ENCODE measurements around the gene C2CD5. TPM values are rescaled to one million over a fixed set of nuclear protein-coding genes. Genes with fewer than 3 reads are reported as not detected.

C2CD5 gene
- total and polyA plus RNA-seq, 2 of the 4 experiments (the other 2 are of a cell fraction): 14.5 to 15.8 TPM

- Histone ChIP-seq H2AK9ac (replicated peaks; ENCODE audit: low read depth, low read length, poor library complexity) (no peak overlapping the region), H4K8ac (ENCODE audit: low read depth in 2 of 2, low read length in 2 of 2) (no peak overlapping the region), H4K5ac (ENCODE audit: low read depth, low read length) (no peak overlapping the region), H3K14ac (replicated peaks; ENCODE audit: low read depth, low read length) (no peak overlapping the region), H2BK20ac (ENCODE audit: low read depth, low read length) (no peak overlapping the region), H2BK15ac (ENCODE audit: low read depth, low read length) (no peak overlapping the region), H3K23ac (ENCODE audit: low read depth, low read length) (no peak overlapping the region), H2BK5ac (ENCODE audit: low read depth, low read length, poor library complexity, severe bottlenecking) (no peak overlapping the region), H2AK5ac (ENCODE audit: low read depth, low read length) (no peak overlapping the region), H3K9ac (ENCODE audit: low read depth, low read length) (no peak overlapping the region), H2BK120ac (ENCODE audit: low read depth, low read length) (no peak overlapping the region), H3K4me2 (ENCODE audit: low read depth, low read length) (no peak overlapping the region), H3K9me3 (ENCODE audit: control insufficient read depth, insufficient read depth, low read length) (no peaks in the 10 kb centered on the region), H3K79me1 (ENCODE audit: low read depth in 1 of 2, low read length in 2 of 2) (no peaks in the 10 kb centered on the region), H3K27ac (ENCODE audit: insufficient read depth, low read length) (no peak overlapping the region), H3K4me3 (ENCODE audit: insufficient read depth, low read depth, low read length) (no peak overlapping the region), H3K36me3 (ENCODE audit: control insufficient read depth, insufficient read depth, low read length) (no peaks in the 10 kb centered on the region), H3K18ac (ENCODE audit: low read depth, low read length) (no peak overlapping the region), H3K56ac (ENCODE audit: extremely low read depth, insufficient read depth, low read length) (no peak overlapping the region), H4K91ac (ENCODE audit: insufficient read depth, low read depth, low read length) (no peak overlapping the region), H4K20me1 (ENCODE audit: insufficient read depth, low read length) (no peaks in the 10 kb centered on the region), H3K27me3 (ENCODE audit: control insufficient read depth, insufficient read depth, low read length) (peaks cover 6% of the 10 kb centered on the region), H3K4me1 (ENCODE audit: control insufficient read depth, insufficient read depth, low read length) (no peaks in the 10 kb centered on the region), H3K9me1 (ENCODE audit: insufficient read depth, low read length) (no peaks in the 10 kb centered on the region), H2AFZ (replicated peaks; ENCODE audit: low read length, poor library complexity) (no peak overlapping the region), H3K4ac (ENCODE audit: low read depth, low read length) (no peak overlapping the region)
- BruUV-seq (replicated peaks): no TSS peak
- ATAC-seq (ENCODE audit: low read depth): no peak
- dilution Hi-C loops (cut with HindIII; ENCODE audit: low sequenced_read_pairs, unreplicated experiment): no loop called here
- in situ Hi-C loops (cut with MboI; ENCODE audit: low sequenced_read_pairs): no loop called here
- DNase-seq: no peak
- POLR2A ChIA-PET (ENCODE audit: unreplicated experiment): no interaction called here
- TF ChIP-seq MAZ (IDR thresholded peaks at IDR 0.05; ENCODE audit: borderline replicate concordance, low read depth, low read length): no peak
- no peak for TF ChIP-seq SMC3 (IDR thresholded peaks at IDR 0.05; ENCODE audit: low read depth, low read length)
- TF ChIP-seq CHD1 (IDR thresholded peaks at IDR 0.05; ENCODE audit: low read depth, low read length): no peak
- TF ChIP-seq RFX5 (IDR thresholded peaks at IDR 0.05; ENCODE audit: low read depth, low read length): no peak
- no peak for TF ChIP-seq MXI1 (IDR thresholded peaks at IDR 0.05; ENCODE audit: borderline replicate concordance, low read depth, low read length)
- TF ChIP-seq RCOR1 (IDR thresholded peaks at IDR 0.05; ENCODE audit: insufficient replicate concordance, low read length): no peak
- TF ChIP-seq ELK1 (IDR thresholded peaks at IDR 0.05; ENCODE audit: borderline replicate concordance, low read depth, low read length): no peak
- no peak for TF ChIP-seq NFE2L2 (IDR thresholded peaks at IDR 0.05; ENCODE audit: low read depth, low read length)
- no peak for TF ChIP-seq BHLHE40 (IDR thresholded peaks at IDR 0.05; ENCODE audit: low read depth, low read length)
- TF ChIP-seq CEBPB (IDR thresholded peaks at IDR 0.05; ENCODE audit: low read depth, low read length): no peak
- TF ChIP-seq MAFK (IDR thresholded peaks at IDR 0.05; ENCODE audit: low read depth, low read length): no peak
- no peak for TF ChIP-seq RAD21 (IDR thresholded peaks at IDR 0.05; ENCODE audit: low read length)
- 17% methylated on average over 1 of the region's 4 CpGs; no CpG with 5 or more reads in 1 of the 2 experiments for WGBS, 2 experiments (ENCODE audit: extremely low coverage in 2 of 2, insufficient read length in 1 of 2)
- CTCF ChIA-PET: no interaction called here
- intact Hi-C loops (cut with micrococcal nuclease): no loop called here
These were observed 18.0 kb upstream of the C2CD5 start for GRCh38 chr12:22562036-22563028.

Data from IMR-90 (cell line).